ENCODE data around the gene HDAC4. TPM values are rescaled to one million over a fixed set of nuclear protein-coding genes. Genes with fewer than 3 reads are reported as not detected.

The HDAC4 gene
- total and polyA plus RNA-seq, 2 of the 8 experiments (the other 6 are each of a cell fraction or from before 2014, with no cell fraction given) = 15.4 to 31.5 TPM

DNA sequence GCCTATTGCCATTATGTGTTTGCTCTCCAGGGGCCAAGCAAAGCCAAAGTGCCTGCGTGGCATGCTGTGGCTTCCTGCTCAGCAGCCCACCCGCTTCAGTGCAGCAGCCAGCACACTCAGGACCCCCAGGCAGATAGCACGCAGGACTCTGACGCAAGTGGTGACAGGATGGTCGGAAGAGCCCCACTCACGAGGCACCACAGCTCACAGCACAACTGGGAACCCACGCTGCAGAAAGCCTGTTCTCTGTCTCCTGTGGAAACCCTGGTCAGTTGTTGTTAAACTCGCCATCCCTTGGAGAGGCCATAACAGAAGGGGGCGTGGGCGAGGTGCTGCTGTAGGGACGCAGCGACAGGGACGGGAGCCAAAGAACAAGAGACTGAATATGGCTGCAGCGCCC is 76.4 kb downstream of the HDAC4 start:
- Histone ChIP-seq H2BK12ac (ENCODE audit: low read depth, low read length) (no peak overlapping the region), H2BK120ac (replicated peaks; ENCODE audit: low read depth, low read length) (no peak overlapping the region), H3K14ac (ENCODE audit: insufficient read length) (no peak overlapping the region), H3K9ac (replicated peaks in 1 of 4; ENCODE audit: extremely low read depth in 1 of 4, low read depth in 3 of 4, low read length in 3 of 4) (no peak overlapping the region), H2AFZ (ENCODE audit: low read length) (no peak overlapping the region), H2BK15ac (ENCODE audit: low read length) (no peak overlapping the region), H2BK5ac (ENCODE audit: low read depth, low read length) (0 out of 2 replicates have a peak overlapping the region, but pooled peaks have one; percentile 56), H3K23me2 (ENCODE audit: low read depth, low read length) (no peaks in the 10 kb centered on the region), H3K4me2 (ENCODE audit: insufficient read depth in 1 of 2, low read depth in 2 of 2, low read length in 2 of 2) (0 out of 4 replicates have a peak overlapping the region, but pooled peaks of 1 of the 2 experiments have one; percentile 3), H2AK5ac (ENCODE audit: low read depth, low read length) (no peak overlapping the region), H3K27me3 (replicated peaks in 1 of 4; ENCODE audit: control insufficient read depth in 3 of 4, extremely low read depth in 1 of 4, insufficient read depth in 3 of 4, low read length in 3 of 4) (no peaks in the 10 kb centered on the region), H4K5ac (ENCODE audit: insufficient read length, low read depth, low read length) (no peak overlapping the region), H2BK20ac (ENCODE audit: low read length) (no peak overlapping the region), H3K79me1 (ENCODE audit: low read depth, low read length) (peaks cover 6% of the 10 kb centered on the region), H4K91ac (replicated peaks; ENCODE audit: insufficient read length, low read length) (no peak overlapping the region), H3K4me3 (ENCODE audit: extremely low read depth in 1 of 4, insufficient read depth in 2 of 4, low read depth in 3 of 4, low read length in 4 of 4) (no peak overlapping the region), H3K27ac (ENCODE audit: low read depth, low read length) (no peak overlapping the region), H4K8ac (ENCODE audit: extremely low read depth, insufficient read depth, low read length) (no peak overlapping the region), H3K56ac (replicated peaks; ENCODE audit: insufficient read length, low read depth, low read length) (no peak overlapping the region), H3K9me3 (ENCODE audit: insufficient read depth in 2 of 2, low read depth in 1 of 2, low read length in 1 of 2) (peaks cover 0 to 3% of the 10 kb centered on the region in 2 experiments; a peak in 1 of 4 replicates), H3K23ac (ENCODE audit: insufficient read length) (no peak overlapping the region), H3K18ac (ENCODE audit: extremely low read depth, low read length) (no peak overlapping the region), H3K4me1 (replicated peaks in 1 of 4; ENCODE audit: control insufficient read depth in 3 of 4, insufficient read depth in 4 of 4, low read length in 3 of 4) (peaks cover 0 to 11% (median 5%) of the 10 kb centered on the region in 4 experiments; a peak in 4 of 7 replicates), H3K36me3 (ENCODE audit: control insufficient read depth in 2 of 4, insufficient read depth in 4 of 4, low read length in 3 of 4) (peaks cover 0 to 5% (median 0%) of the 10 kb centered on the region in 4 experiments; a peak in 1 of 8 replicates), H3K79me2 (ENCODE audit: control insufficient read depth in 1 of 2, insufficient read depth in 2 of 2, low read length in 2 of 2) (peaks cover 0 to 86% of the 10 kb centered on the region in 2 experiments; a peak in 2 of 4 replicates), H4K20me1 (replicated peaks in 1 of 2; ENCODE audit: control insufficient read depth in 1 of 2, insufficient read depth in 2 of 2, low read length in 2 of 2) (peaks cover 6 to 10% of the 10 kb centered on the region in 2 experiments), H3K4ac (replicated peaks; ENCODE audit: insufficient read length, low read depth, low read length) (no peak overlapping the region)
- TF ChIP-seq USF2 (IDR thresholded peaks at IDR 0.05; ENCODE audit: low read length) = no peak
- TF ChIP-seq, protein P1, sequence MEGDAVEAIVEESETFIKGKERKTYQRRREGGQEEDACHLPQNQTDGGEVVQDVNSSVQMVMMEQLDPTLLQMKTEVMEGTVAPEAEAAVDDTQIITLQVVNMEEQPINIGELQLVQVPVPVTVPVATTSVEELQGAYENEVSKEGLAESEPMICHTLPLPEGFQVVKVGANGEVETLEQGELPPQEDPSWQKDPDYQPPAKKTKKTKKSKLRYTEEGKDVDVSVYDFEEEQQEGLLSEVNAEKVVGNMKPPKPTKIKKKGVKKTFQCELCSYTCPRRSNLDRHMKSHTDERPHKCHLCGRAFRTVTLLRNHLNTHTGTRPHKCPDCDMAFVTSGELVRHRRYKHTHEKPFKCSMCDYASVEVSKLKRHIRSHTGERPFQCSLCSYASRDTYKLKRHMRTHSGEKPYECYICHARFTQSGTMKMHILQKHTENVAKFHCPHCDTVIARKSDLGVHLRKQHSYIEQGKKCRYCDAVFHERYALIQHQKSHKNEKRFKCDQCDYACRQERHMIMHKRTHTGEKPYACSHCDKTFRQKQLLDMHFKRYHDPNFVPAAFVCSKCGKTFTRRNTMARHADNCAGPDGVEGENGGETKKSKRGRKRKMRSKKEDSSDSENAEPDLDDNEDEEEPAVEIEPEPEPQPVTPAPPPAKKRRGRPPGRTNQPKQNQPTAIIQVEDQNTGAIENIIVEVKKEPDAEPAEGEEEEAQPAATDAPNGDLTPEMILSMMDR (IDR thresholded peaks at IDR 0.05; ENCODE audit: control extremely low read depth in 1 of 3, insufficient read depth in 1 of 3, low read depth in 1 of 3, low read length in 3 of 3) = 0 out of 4 replicates have a peak, but pooled peaks of 1 of the 3 experiments have one; percentile 13
- FAIRE-seq = no peak
- WGBS, 2 experiments (ENCODE audit: extremely low coverage in 1 of 2, insufficient coverage in 1 of 2, insufficient read length in 1 of 2, insufficient replicate concordance in 2 of 2, low coverage in 1 of 2, low lambda C conversion rate in 2 of 2, missing lambda C conversion rate in 1 of 2) = 83% methylated on average over 14 of the region's 14 CpGs; no CpG with 5 or more reads in 1 of the 2 experiments
- peak in 1 of 2 experiments; percentile 45 for DNase-seq (ENCODE audit: low read depth in 1 of 2, low spot score in 2 of 2)
- ChIA-PET CTCF (ENCODE audit: partially characterized antibody) (interaction anchor here (1.0 to 1.6 kb wide), 4 partner anchors 13 to 182 kb away, joined by 3 to 5 read pairs (median 3); no protein-coding TSS in a partner anchor), POLR2A (ENCODE audit: partially characterized antibody) (no interaction called here)

Data from H1 (cell line).